ENCODE measurements around the gene PAMR1. TPM values are rescaled to one million over a fixed set of nuclear protein-coding genes. Genes with fewer than 3 reads are reported as not detected.

The PAMR1 gene
- total and polyA plus RNA-seq, 2 donors (not counting 1 experiment from before 2014, with no cell fraction given), result 120 to 159 TPM

- TF ChIP-seq CTCF (conservative IDR thresholded peaks at IDR 0.05 in 1 of 2, IDR thresholded peaks at IDR 0.05 in 1 of 2; ENCODE audit: low read depth in 1 of 2, low read length in 2 of 2), result no peak
- no peak for TF ChIP-seq EZH2 (IDR thresholded peaks at IDR 0.05; ENCODE audit: low read length, missing control alignments)
- Histone ChIP-seq H3K79me2 (ENCODE audit: control insufficient read depth, insufficient read depth, low read length) (no peaks in the 10 kb centered on the region), H2AFZ (ENCODE audit: low read length) (no peak overlapping the region), H3K9me3 (ENCODE audit: control insufficient read depth, insufficient read depth, low read depth, low read length) (no peaks in the 10 kb centered on the region), H3K27me3 (ENCODE audit: control insufficient read depth, insufficient read depth, low read length) (no peaks in the 10 kb centered on the region), H3K36me3 (ENCODE audit: control insufficient read depth, insufficient read depth, low read length) (peaks cover 5% of the 10 kb centered on the region), H3K4me2 (ENCODE audit: extremely low read depth, insufficient read depth, low read length) (no peak overlapping the region), H3K9ac (ENCODE audit: insufficient read depth, low read length) (no peak overlapping the region), H4K20me1 (ENCODE audit: control insufficient read depth, extremely low read depth, insufficient read depth, low read length) (no peaks in the 10 kb centered on the region), H3K27ac (ENCODE audit: insufficient read depth, low read length) (no peak overlapping the region), H3K4me3 (replicated peaks in 1 of 4; ENCODE audit: control extremely low read depth in 1 of 4, insufficient read depth in 1 of 4, low read depth in 3 of 4, low read length in 4 of 4) (no peak overlapping the region), H3K4me1 (ENCODE audit: control insufficient read depth, extremely low read depth, insufficient read depth, low read length) (peaks cover 4% of the 10 kb centered on the region)
- peak; percentile 77 to 81 for DNase-seq (ENCODE audit: low read depth in 2 of 2)
These were observed 98.3 kb downstream of the PAMR1 start for GRCh38 chr11:35427071-35427470.

- DNase-seq (ENCODE audit: low read depth in 2 of 2), result peak in 1 of 2 donors; percentile 4
- Histone ChIP-seq H3K4me1 (ENCODE audit: control insufficient read depth, extremely low read depth, insufficient read depth, low read length) (peaks cover 4% of the 10 kb centered on the region), H3K27ac (ENCODE audit: insufficient read depth, low read length) (no peak overlapping the region), H3K79me2 (ENCODE audit: control insufficient read depth, insufficient read depth, low read length) (no peaks in the 10 kb centered on the region), H3K36me3 (ENCODE audit: control insufficient read depth, insufficient read depth, low read length) (peaks cover 1% of the 10 kb centered on the region), H4K20me1 (ENCODE audit: control insufficient read depth, extremely low read depth, insufficient read depth, low read length) (no peaks in the 10 kb centered on the region), H2AFZ (ENCODE audit: low read length) (no peak overlapping the region), H3K4me3 (replicated peaks in 1 of 4; ENCODE audit: control extremely low read depth in 1 of 4, insufficient read depth in 1 of 4, low read depth in 3 of 4, low read length in 4 of 4) (no peak overlapping the region), H3K27me3 (ENCODE audit: control insufficient read depth, insufficient read depth, low read length) (no peaks in the 10 kb centered on the region), H3K4me2 (ENCODE audit: extremely low read depth, insufficient read depth, low read length) (no peak overlapping the region), H3K9me3 (ENCODE audit: control insufficient read depth, insufficient read depth, low read depth, low read length) (no peaks in the 10 kb centered on the region), H3K9ac (ENCODE audit: insufficient read depth, low read length) (no peak overlapping the region)
- no peak for TF ChIP-seq CTCF (conservative IDR thresholded peaks at IDR 0.05 in 1 of 2, IDR thresholded peaks at IDR 0.05 in 1 of 2; ENCODE audit: low read depth in 1 of 2, low read length in 2 of 2)
- no peak for TF ChIP-seq EZH2 (IDR thresholded peaks at IDR 0.05; ENCODE audit: low read length, missing control alignments)
These were observed 99.1 kb downstream of the PAMR1 start for GRCh38 chr11:35426351-35426750.

- peaks cover 4% of the 10 kb centered on the region for H3K4me1 ChIP-seq (ENCODE audit: control insufficient read depth, extremely low read depth, insufficient read depth, low read length)
- no peaks in the 10 kb centered on the region for H3K27me3 ChIP-seq (ENCODE audit: control insufficient read depth, insufficient read depth, low read length)
- no peaks in the 10 kb centered on the region for H3K9me3 ChIP-seq (ENCODE audit: control insufficient read depth, insufficient read depth, low read depth, low read length)
- H3K4me3 ChIP-seq (replicated peaks in 1 of 4; ENCODE audit: control extremely low read depth in 1 of 4, insufficient read depth in 1 of 4, low read depth in 3 of 4, low read length in 4 of 4), result no peak overlapping the region
- no peak for TF ChIP-seq EZH2 (IDR thresholded peaks at IDR 0.05; ENCODE audit: low read length, missing control alignments)
- TF ChIP-seq CTCF (conservative IDR thresholded peaks at IDR 0.05 in 1 of 2, IDR thresholded peaks at IDR 0.05 in 1 of 2; ENCODE audit: low read depth in 1 of 2, low read length in 2 of 2), result no peak
- H3K9ac ChIP-seq (ENCODE audit: insufficient read depth, low read length), result no peak overlapping the region
- H3K79me2 ChIP-seq (ENCODE audit: control insufficient read depth, insufficient read depth, low read length), result no peaks in the 10 kb centered on the region
- no peaks in the 10 kb centered on the region for H3K36me3 ChIP-seq (ENCODE audit: control insufficient read depth, insufficient read depth, low read length)
- no peaks in the 10 kb centered on the region for H4K20me1 ChIP-seq (ENCODE audit: control insufficient read depth, extremely low read depth, insufficient read depth, low read length)
- peak in 1 of 2 donors; percentile 8 for DNase-seq (ENCODE audit: low read depth in 2 of 2)
- H3K4me2 ChIP-seq (ENCODE audit: extremely low read depth, insufficient read depth, low read length), result no peak overlapping the region
- H3K27ac ChIP-seq (ENCODE audit: insufficient read depth, low read length), result no peak overlapping the region
- no peak overlapping the region for H2AFZ ChIP-seq (ENCODE audit: low read length)
These were observed 99.7 kb downstream of the PAMR1 start for GRCh38 chr11:35425603-35426212.

Data from fibroblast of lung (primary cell).